ENCODE data around the gene SVIL.
A peak's percentile ranks its signal among the peaks of the same experiment; 100 is the strongest.
"Not testable (repeated sequence)": the region's sequence is repeated elsewhere in the genome, so short reads cannot be mapped to it uniquely, and the experiment has no call there.

SVIL gene

GRCh38 chr10:29623797-29624196 is 11.0 kb downstream of the SVIL start:
- DNase-seq (ENCODE audit: insufficient read length, low spot score): no peak
- no peak for FAIRE-seq

GRCh38 chr10:29622382-29622922 is 12.3 kb downstream of the SVIL start:
- DNase-seq (ENCODE audit: insufficient read length, low spot score) (no peak), FAIRE-seq (peak; percentile 20)

GRCh38 chr10:29621161-29621560 is 13.6 kb downstream of the SVIL start:
- FAIRE-seq (no peak), DNase-seq (ENCODE audit: insufficient read length, low spot score) (no peak)

GRCh38 chr10:29620112-29620690 is 14.6 kb downstream of the SVIL start:
- FAIRE-seq (no peak), DNase-seq (ENCODE audit: insufficient read length, low spot score) (no peak)

GRCh38 chr10:29619241-29619669 is 15.5 kb downstream of the SVIL start:
- FAIRE-seq (no peak), DNase-seq (ENCODE audit: insufficient read length, low spot score) (no peak)

- DNase-seq (ENCODE audit: insufficient read length, low spot score) (no peak), FAIRE-seq (no peak)
These were observed 16.2 kb downstream of the SVIL start for GRCh38 chr10:29618341-29619171.

GRCh38 chr10:29617880-29618340 is 16.9 kb downstream of the SVIL start:
- DNase-seq (ENCODE audit: insufficient read length, low spot score): no peak
- FAIRE-seq: no peak

- no peak for FAIRE-seq
- DNase-seq (ENCODE audit: insufficient read length, low spot score): no peak
These were observed 18.2 kb downstream of the SVIL start for GRCh38 chr10:29616542-29616941.

- no peak for DNase-seq (ENCODE audit: insufficient read length, low spot score)
- FAIRE-seq: no peak
These were observed 19.6 kb downstream of the SVIL start for GRCh38 chr10:29615195-29615594.

GRCh38 chr10:29614289-29614688 is 20.5 kb downstream of the SVIL start:
- not testable (repeated sequence) for DNase-seq (ENCODE audit: insufficient read length, low spot score); FAIRE-seq

- FAIRE-seq: no peak
These were observed 21.0 kb downstream of the SVIL start for GRCh38 chr10:29613791-29614190.

GRCh38 chr10:29613196-29613595 is 21.6 kb downstream of the SVIL start:
- FAIRE-seq (no peak), DNase-seq (ENCODE audit: insufficient read length, low spot score) (no peak)

More at GRCh38 chr10:29613791-29614190, 21.0 kb downstream of the SVIL start:
- no peak for DNase-seq (ENCODE audit: insufficient read length, low spot score)

GRCh38 chr10:29612657-29613056 is 22.1 kb downstream of the SVIL start:
- FAIRE-seq: no peak
- no peak for DNase-seq (ENCODE audit: insufficient read length, low spot score)

GRCh38 chr10:29611781-29612381 is 22.9 kb downstream of the SVIL start:
- no peak for DNase-seq (ENCODE audit: insufficient read length, low spot score)
- no peak for FAIRE-seq

- no peak for FAIRE-seq
These were observed 23.7 kb downstream of the SVIL start for GRCh38 chr10:29610876-29611647.

GRCh38 chr10:29610331-29610730 is 24.4 kb downstream of the SVIL start:
- DNase-seq (ENCODE audit: insufficient read length, low spot score); FAIRE-seq: not testable (repeated sequence)

More at GRCh38 chr10:29610876-29611647, 23.7 kb downstream of the SVIL start:
- DNase-seq (ENCODE audit: insufficient read length, low spot score): no peak

- FAIRE-seq (no peak), DNase-seq (ENCODE audit: insufficient read length, low spot score) (no peak)
These were observed 25.1 kb downstream of the SVIL start for GRCh38 chr10:29609696-29610095.

- peak; percentile 71 for FAIRE-seq
- no peak for DNase-seq (ENCODE audit: insufficient read length, low spot score)
These were observed 26.1 kb downstream of the SVIL start for GRCh38 chr10:29608476-29609301.

GRCh38 chr10:29608062-29608461 is 26.7 kb downstream of the SVIL start:
- no peak for FAIRE-seq
- DNase-seq (ENCODE audit: insufficient read length, low spot score): no peak

GRCh38 chr10:29607576-29607975 is 27.2 kb downstream of the SVIL start:
- no peak for DNase-seq (ENCODE audit: insufficient read length, low spot score)
- FAIRE-seq: peak; percentile 4
